Measurements from ENCODE around the gene ACAA1.

The ACAA1 gene

GRCh38 chr3:38105525-38105924 lies 31.4 kb downstream of the ACAA1 start:
- no peak for TF ChIP-seq CTCF (conservative IDR thresholded peaks at IDR 0.05; ENCODE audit: low read depth, low read length)
- DNase-seq (ENCODE audit: low read depth), result no peak
- no peak overlapping the region for H3K4me3 ChIP-seq (ENCODE audit: low read length)

- no peak for TF ChIP-seq CTCF (conservative IDR thresholded peaks at IDR 0.05; ENCODE audit: low read depth, low read length)
- no peak for DNase-seq (ENCODE audit: low read depth)
- no peak overlapping the region for H3K4me3 ChIP-seq (ENCODE audit: low read length)
Observed at GRCh38 chr3:38102444-38102814, 34.5 kb downstream of the ACAA1 start.

GRCh38 chr3:38101811-38102443 lies 35.0 kb downstream of the ACAA1 start:
- no peak for DNase-seq (ENCODE audit: low read depth)
- no peak for TF ChIP-seq CTCF (conservative IDR thresholded peaks at IDR 0.05; ENCODE audit: low read depth, low read length)
- H3K4me3 ChIP-seq (ENCODE audit: low read length), result no peak overlapping the region

- DNase-seq (ENCODE audit: low read depth), result no peak
- no peak for TF ChIP-seq CTCF (conservative IDR thresholded peaks at IDR 0.05; ENCODE audit: low read depth, low read length)
- H3K4me3 ChIP-seq (ENCODE audit: low read length), result no peak overlapping the region
Observed at GRCh38 chr3:38100498-38100897, 36.4 kb downstream of the ACAA1 start.

- no peak for DNase-seq (ENCODE audit: low read depth)
- no peak overlapping the region for H3K4me3 ChIP-seq (ENCODE audit: low read length)
- no peak for TF ChIP-seq CTCF (conservative IDR thresholded peaks at IDR 0.05; ENCODE audit: low read depth, low read length)
Observed at GRCh38 chr3:38099518-38099917, 37.4 kb downstream of the ACAA1 start.

GRCh38 chr3:38098376-38098723 lies 38.6 kb downstream of the ACAA1 start:
- TF ChIP-seq CTCF (conservative IDR thresholded peaks at IDR 0.05; ENCODE audit: low read depth, low read length), result no peak
- H3K4me3 ChIP-seq (ENCODE audit: low read length), result no peak overlapping the region
- DNase-seq (ENCODE audit: low read depth), result no peak

GRCh38 chr3:38097446-38098375 lies 39.2 kb downstream of the ACAA1 start:
- no peak for DNase-seq (ENCODE audit: low read depth)
- no peak for TF ChIP-seq CTCF (conservative IDR thresholded peaks at IDR 0.05; ENCODE audit: low read depth, low read length)
- no peak overlapping the region for H3K4me3 ChIP-seq (ENCODE audit: low read length)
